Measurements from ENCODE around the gene LACC1.

The LACC1 gene

GRCh38 chr13:43879755-43880181 is at the start of gene LACC1:
Gene LACC1, plus strand, starts transcription at chr13:43879904. Its CDS starts 1,082 bp downstream, at chr13:43880986.
- Mint-ChIP-seq H3K36me3 (ENCODE audit: low read depth) (no peaks in the 10 kb centered on the region), H3K27ac (peak within 1 kb of the TSS; percentile 90), H3K9me3 (no peaks in the 10 kb centered on the region)

GRCh38 chr13:43830497-43830881 is 49.2 kb upstream of the LACC1 start:
- Mint-ChIP-seq H3K36me3 (ENCODE audit: low read depth) (no peaks in the 10 kb centered on the region), H3K4me3 (no peak overlapping the region), H3K27ac (no peak overlapping the region)

More at GRCh38 chr13:43879755-43880181, at the start of gene LACC1:
- H3K4me1 Mint-ChIP-seq (ENCODE audit: low read depth) = peaks cover 30% of the 10 kb centered on the region
- H3K27me3 Mint-ChIP-seq = peaks cover 21% of the 10 kb centered on the region
- H3K4me3 Mint-ChIP-seq = peak within 1 kb of the TSS; percentile 85

GRCh38 chr13:43831088-43831487 is 48.6 kb upstream of the LACC1 start:
- Mint-ChIP-seq H3K27ac (no peak overlapping the region), H3K27me3 (peaks cover 7% of the 10 kb centered on the region), H3K36me3 (ENCODE audit: low read depth) (no peaks in the 10 kb centered on the region), H3K4me1 (ENCODE audit: low read depth) (no peaks in the 10 kb centered on the region), H3K9me3 (no peaks in the 10 kb centered on the region), H3K4me3 (no peak overlapping the region)

More at GRCh38 chr13:43830497-43830881, 49.2 kb upstream of the LACC1 start:
- Mint-ChIP-seq H3K4me1 (ENCODE audit: low read depth) (no peaks in the 10 kb centered on the region), H3K27me3 (peaks cover 7% of the 10 kb centered on the region), H3K9me3 (no peaks in the 10 kb centered on the region)

DNA sequence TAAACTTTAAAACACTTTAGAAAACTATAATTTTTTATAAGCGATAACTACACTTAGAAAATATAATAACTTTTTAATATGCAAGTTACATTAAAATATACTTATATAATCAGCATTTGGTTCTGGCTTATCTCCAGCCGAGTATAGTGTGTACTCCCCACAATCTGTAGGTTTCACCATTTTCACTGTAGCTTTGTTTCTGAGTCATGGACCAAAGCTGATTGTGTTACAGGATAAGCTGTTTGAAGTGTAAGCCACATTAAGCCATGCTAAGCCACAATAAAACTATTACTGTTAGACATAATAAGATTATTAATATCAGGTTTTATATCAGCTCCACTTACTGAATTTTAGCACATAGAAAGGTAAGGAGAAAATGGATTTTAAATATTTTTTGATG is 44.0 kb upstream of the LACC1 start:
- Mint-ChIP-seq H3K9me3 (no peaks in the 10 kb centered on the region), H3K36me3 (ENCODE audit: low read depth) (no peaks in the 10 kb centered on the region), H3K27me3 (no peaks in the 10 kb centered on the region), H3K27ac (no peak overlapping the region), H3K4me3 (no peak overlapping the region), H3K4me1 (ENCODE audit: low read depth) (no peaks in the 10 kb centered on the region)

DNA sequence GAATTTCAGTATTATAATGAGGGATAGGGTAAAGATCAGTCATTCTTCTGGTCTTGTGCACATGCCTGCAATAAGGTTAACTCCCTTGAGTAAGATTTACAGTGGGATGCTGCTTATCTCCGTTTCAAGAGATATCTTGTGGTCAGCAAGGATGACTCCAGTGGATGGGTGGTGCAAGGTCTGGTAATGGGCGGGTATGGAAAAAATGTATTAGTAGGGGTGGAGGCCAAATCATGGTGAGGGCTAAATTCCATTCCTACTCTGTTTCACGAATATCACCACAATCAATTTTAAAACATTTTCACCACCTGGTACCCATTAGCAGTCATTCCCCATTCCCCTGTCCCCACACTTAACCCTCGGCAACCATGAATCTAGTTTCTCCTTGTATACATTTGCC is 40.8 kb upstream of the LACC1 start:
- no peaks in the 10 kb centered on the region for H3K36me3 Mint-ChIP-seq (ENCODE audit: low read depth)
- H3K4me3 Mint-ChIP-seq = no peak overlapping the region
- no peaks in the 10 kb centered on the region for H3K4me1 Mint-ChIP-seq (ENCODE audit: low read depth)
- H3K27me3 Mint-ChIP-seq = no peaks in the 10 kb centered on the region
- no peak overlapping the region for H3K27ac Mint-ChIP-seq
- H3K9me3 Mint-ChIP-seq = no peaks in the 10 kb centered on the region

- Mint-ChIP-seq H3K27ac (no peak overlapping the region), H3K36me3 (ENCODE audit: low read depth) (peaks cover 22% of the 10 kb centered on the region), H3K27me3 (peaks cover 4% of the 10 kb centered on the region), H3K4me1 (ENCODE audit: low read depth) (no peaks in the 10 kb centered on the region), H3K9me3 (peaks cover 18% of the 10 kb centered on the region), H3K4me3 (no peak overlapping the region)
Measured at GRCh38 chr13:43846496-43847158, 33.1 kb upstream of the LACC1 start.

GRCh38 chr13:43848001-43848649 is 31.6 kb upstream of the LACC1 start:
- no peak overlapping the region for H3K4me3 Mint-ChIP-seq
- H3K27ac Mint-ChIP-seq = no peak overlapping the region
- H3K27me3 Mint-ChIP-seq = peaks cover 4% of the 10 kb centered on the region
- H3K4me1 Mint-ChIP-seq (ENCODE audit: low read depth) = no peaks in the 10 kb centered on the region
- peaks cover 37% of the 10 kb centered on the region for H3K36me3 Mint-ChIP-seq (ENCODE audit: low read depth)
- peaks cover 33% of the 10 kb centered on the region for H3K9me3 Mint-ChIP-seq

- Mint-ChIP-seq H3K27ac (no peak overlapping the region), H3K36me3 (ENCODE audit: low read depth) (peaks cover 65% of the 10 kb centered on the region), H3K4me1 (ENCODE audit: low read depth) (no peaks in the 10 kb centered on the region), H3K9me3 (peaks cover 56% of the 10 kb centered on the region), H3K27me3 (no peaks in the 10 kb centered on the region), H3K4me3 (no peak overlapping the region)
Measured at GRCh38 chr13:43850873-43851272, 28.8 kb upstream of the LACC1 start.

- H3K27ac Mint-ChIP-seq = no peak overlapping the region
- H3K4me1 Mint-ChIP-seq (ENCODE audit: low read depth) = no peaks in the 10 kb centered on the region
- H3K27me3 Mint-ChIP-seq = no peaks in the 10 kb centered on the region
- peaks cover 56% of the 10 kb centered on the region for H3K9me3 Mint-ChIP-seq
- H3K36me3 Mint-ChIP-seq (ENCODE audit: low read depth) = peaks cover 66% of the 10 kb centered on the region
- no peak overlapping the region for H3K4me3 Mint-ChIP-seq
Measured at GRCh38 chr13:43852923-43853404, 26.7 kb upstream of the LACC1 start.

- no peaks in the 10 kb centered on the region for H3K27me3 Mint-ChIP-seq
- H3K36me3 Mint-ChIP-seq (ENCODE audit: low read depth) = no peaks in the 10 kb centered on the region
- no peak overlapping the region for H3K4me3 Mint-ChIP-seq
- H3K4me1 Mint-ChIP-seq (ENCODE audit: low read depth) = no peaks in the 10 kb centered on the region
- no peaks in the 10 kb centered on the region for H3K9me3 Mint-ChIP-seq
- no peak overlapping the region for H3K27ac Mint-ChIP-seq
Measured at GRCh38 chr13:43861863-43862262, 17.8 kb upstream of the LACC1 start.

- peaks cover 3% of the 10 kb centered on the region for H3K36me3 Mint-ChIP-seq (ENCODE audit: low read depth)
- no peaks in the 10 kb centered on the region for H3K9me3 Mint-ChIP-seq
- H3K27ac Mint-ChIP-seq = no peak overlapping the region
- H3K27me3 Mint-ChIP-seq = no peaks in the 10 kb centered on the region
- no peaks in the 10 kb centered on the region for H3K4me1 Mint-ChIP-seq (ENCODE audit: low read depth)
- H3K4me3 Mint-ChIP-seq = no peak overlapping the region
Measured at GRCh38 chr13:43864921-43865320, 14.8 kb upstream of the LACC1 start.

GRCh38 chr13:43865892-43866291 is 13.8 kb upstream of the LACC1 start:
- Mint-ChIP-seq H3K36me3 (ENCODE audit: low read depth) (peaks cover 3% of the 10 kb centered on the region), H3K4me3 (no peak overlapping the region), H3K27me3 (no peaks in the 10 kb centered on the region), H3K27ac (no peak overlapping the region), H3K4me1 (ENCODE audit: low read depth) (no peaks in the 10 kb centered on the region), H3K9me3 (no peaks in the 10 kb centered on the region)

- Mint-ChIP-seq H3K4me1 (ENCODE audit: low read depth) (peaks cover 3% of the 10 kb centered on the region), H3K9me3 (no peaks in the 10 kb centered on the region), H3K27me3 (no peaks in the 10 kb centered on the region), H3K27ac (no peak overlapping the region), H3K36me3 (ENCODE audit: low read depth) (peaks cover 3% of the 10 kb centered on the region), H3K4me3 (no peak overlapping the region)
Measured at GRCh38 chr13:43872181-43872580, 7.5 kb upstream of the LACC1 start.

GRCh38 chr13:43874504-43875092 is 5.1 kb upstream of the LACC1 start:
- H3K4me1 Mint-ChIP-seq (ENCODE audit: low read depth) = peaks cover 20% of the 10 kb centered on the region
- no peaks in the 10 kb centered on the region for H3K9me3 Mint-ChIP-seq
- no peak overlapping the region for H3K27ac Mint-ChIP-seq
- no peaks in the 10 kb centered on the region for H3K27me3 Mint-ChIP-seq
- no peak overlapping the region for H3K4me3 Mint-ChIP-seq
- no peaks in the 10 kb centered on the region for H3K36me3 Mint-ChIP-seq (ENCODE audit: low read depth)

- H3K27me3 Mint-ChIP-seq = peaks cover 14% of the 10 kb centered on the region
- H3K27ac Mint-ChIP-seq = no peak overlapping the region
- H3K9me3 Mint-ChIP-seq = no peaks in the 10 kb centered on the region
- H3K4me3 Mint-ChIP-seq = no peak overlapping the region
- no peaks in the 10 kb centered on the region for H3K36me3 Mint-ChIP-seq (ENCODE audit: low read depth)
- peaks cover 30% of the 10 kb centered on the region for H3K4me1 Mint-ChIP-seq (ENCODE audit: low read depth)
Measured at GRCh38 chr13:43876366-43876765, 3.3 kb upstream of the LACC1 start.

Data from stimulated activated naive CD8-positive, alpha-beta T cell treated with anti-CD3 and anti-CD28 coated beads, Interleukin-15, Interleukin-2, amounts not matched to agents 100 ng/mL and 50 ng/mL, for 24 hours (primary cell).